GM23338 (cell line): ENCODE measurements around the gene AFF2. TPM values are rescaled to one million over a fixed set of nuclear protein-coding genes. Genes with fewer than 3 reads are reported as not detected.

ENCODE experiments used
- ATAC-seq: fragments of 200-7000 bp; cut with Tn5 transposase; 3 replicates; pipeline ENCODE4 v1.9.1; 2020
- DNase-seq: peaks from one replicate; pipeline ENCODE4 v3.0.0-alpha.2; 2015; ENCODE audit warnings: low spot score
- H2AFZ ChIP-seq: fragments of 200-600 bp; sonication (generic); 2 replicates; pipeline ENCODE4 v1.8.0; 2016; ENCODE audit warnings: antibody characterized with exemption, mild to moderate bottlenecking, moderate library complexity
- H3F3A ChIP-seq: fragments of 200-600 bp; sonication (generic); replicated peaks from 2 replicates; pipeline ENCODE4 v1.8.0; 2017; ENCODE audit warnings: antibody characterized with exemption, mixed run types, low read depth
- H3K27ac ChIP-seq: fragments of 200-600 bp; sonication (generic); 2 replicates; pipeline ENCODE4 v1.6.1; 2016; ENCODE audit warnings: low read depth
- H3K27me3 ChIP-seq: fragments of 200-600 bp; sonication (generic); 2 replicates; pipeline ENCODE4 v1.8.0; 2016; ENCODE audit warnings: mild to moderate bottlenecking, mixed run types, moderate library complexity; ENCODE audit not compliant: insufficient read depth
- H3K36me3 ChIP-seq: fragments of 200-600 bp; sonication (generic); 2 replicates; pipeline ENCODE4 v1.8.0; 2016; ENCODE audit warnings: mild to moderate bottlenecking; ENCODE audit not compliant: insufficient read depth
- H3K4me1 ChIP-seq: fragments of 200-600 bp; sonication (generic); 2 replicates; pipeline ENCODE4 v1.8.0; 2016; ENCODE audit warnings: mild to moderate bottlenecking, moderate library complexity; ENCODE audit not compliant: insufficient read depth
- H3K4me2 ChIP-seq: fragments of 200-600 bp; sonication (generic); 2 replicates; pipeline ENCODE4 v1.7.1; 2017; ENCODE audit warnings: mixed run types
- H3K4me3 ChIP-seq: fragments of 200-600 bp; sonication (generic); 2 replicates; pipeline ENCODE4 v1.6.1; 2016; ENCODE audit warnings: mixed run types
- H3K79me2 ChIP-seq: fragments of 200-600 bp; sonication (generic); replicated peaks from 2 replicates; pipeline ENCODE4 v1.8.0; 2017; ENCODE audit warnings: mild to moderate bottlenecking; ENCODE audit not compliant: insufficient read depth
- H3K9me2 ChIP-seq: fragments of 200-600 bp; sonication (generic); 2 replicates; pipeline ENCODE4 v1.8.0; 2017; ENCODE audit not compliant: insufficient read depth
- H4K20me1 ChIP-seq: fragments of 200-600 bp; sonication (generic); replicated peaks from 2 replicates; pipeline ENCODE4 v1.8.0; 2017; ENCODE audit warnings: mild to moderate bottlenecking; ENCODE audit not compliant: insufficient read depth
- H3K27ac Mint-ChIP-seq: 2 replicates; pipeline ENCODE4 v1.8.0; 2020; ENCODE audit warnings: inconsistent platforms, mild to moderate bottlenecking, moderate library complexity, mixed read lengths
- H3K27me3 Mint-ChIP-seq: 3 replicates; pipeline ENCODE4 v1.8.0; 2022; ENCODE audit warnings: low read depth, mild to moderate bottlenecking, moderate library complexity, mixed read lengths, inconsistent platforms; ENCODE audit not compliant: insufficient read depth, poor library complexity
- H3K36me3 Mint-ChIP-seq: 3 replicates; pipeline ENCODE4 v1.8.0; 2021; ENCODE audit warnings: low read depth, mild to moderate bottlenecking, inconsistent platforms, moderate library complexity, mixed read lengths
- H3K4me1 Mint-ChIP-seq: 3 replicates; pipeline ENCODE4 v1.8.0; 2020; ENCODE audit warnings: mild to moderate bottlenecking, inconsistent platforms, mixed read lengths
- H3K4me3 Mint-ChIP-seq: 3 replicates; pipeline ENCODE4 v1.8.0; 2021; ENCODE audit warnings: moderate library complexity, mild to moderate bottlenecking, inconsistent platforms, mixed read lengths
- H3K9me3 Mint-ChIP-seq: 3 replicates; pipeline ENCODE4 v1.8.0; 2020; ENCODE audit warnings: moderate library complexity, mild to moderate bottlenecking, inconsistent platforms, mixed read lengths
- EZH2phosphoT487 ChIP-seq: fragments of 200-600 bp; sonication (generic); IDR thresholded peaks from one replicate; pipeline ENCODE4 v1.8.1; 2018; ENCODE audit warnings: antibody characterized with exemption; ENCODE audit not compliant: unreplicated experiment
- JUNB ChIP-seq: IDR thresholded peaks from one replicate; pipeline ENCODE4 v1.6.1; 2016; ENCODE audit warnings: antibody characterized with exemption; ENCODE audit not compliant: unreplicated experiment
- STAT1 ChIP-seq: IDR thresholded peaks from one replicate; pipeline ENCODE4 v1.6.1; 2016; ENCODE audit warnings: antibody characterized with exemption; ENCODE audit not compliant: unreplicated experiment
- ZNF114 ChIP-seq: fragments of 250-450 bp; sonication (Bioruptor Pico); IDR thresholded peaks from 2 replicates; pipeline ENCODE4 v1.5.0; 2020; ENCODE audit warnings: mild to moderate bottlenecking, moderate library complexity
- ZNF331 ChIP-seq: fragments of 250-450 bp; sonication (Bioruptor Pico); IDR thresholded peaks from 2 replicates; pipeline ENCODE4 v1.5.0; 2020; ENCODE audit warnings: low read depth, mild to moderate bottlenecking, moderate library complexity
- ZNF462 ChIP-seq: fragments of 250-450 bp; sonication (Bioruptor Pico); IDR thresholded peaks from 2 replicates; pipeline ENCODE4 v1.5.0; 2020; ENCODE audit warnings: mild to moderate bottlenecking, moderate library complexity
- polyA plus RNA-seq: library from polyadenylated mRNA; unstranded; fragments of >200 nt; fragmentation: Nextera tagmentation; extraction: Ambion mirVana; gene quantifications from 2 replicates; pipeline ENCODE4 v1.2.1, GENCODE V29; 2016
- total RNA-seq: library from RNA; depleted of rRNA; stranded (reverse); fragments of >200 nt; shearing (Covaris generic); gene quantifications from 2 replicates; pipeline ENCODE4 v1.2.3, GENCODE V29; 2014
- TF ChIP-seq, protein P1 (sequence below): IDR thresholded peaks from 2 replicates; pipeline ENCODE4 v1.6.1; 2016; ENCODE audit warnings: antibody characterized with exemption

Gene AFF2
- total and polyA plus RNA-seq, 2 experiments from 2014 or later = 1.6 to 5.8 TPM

DNA sequence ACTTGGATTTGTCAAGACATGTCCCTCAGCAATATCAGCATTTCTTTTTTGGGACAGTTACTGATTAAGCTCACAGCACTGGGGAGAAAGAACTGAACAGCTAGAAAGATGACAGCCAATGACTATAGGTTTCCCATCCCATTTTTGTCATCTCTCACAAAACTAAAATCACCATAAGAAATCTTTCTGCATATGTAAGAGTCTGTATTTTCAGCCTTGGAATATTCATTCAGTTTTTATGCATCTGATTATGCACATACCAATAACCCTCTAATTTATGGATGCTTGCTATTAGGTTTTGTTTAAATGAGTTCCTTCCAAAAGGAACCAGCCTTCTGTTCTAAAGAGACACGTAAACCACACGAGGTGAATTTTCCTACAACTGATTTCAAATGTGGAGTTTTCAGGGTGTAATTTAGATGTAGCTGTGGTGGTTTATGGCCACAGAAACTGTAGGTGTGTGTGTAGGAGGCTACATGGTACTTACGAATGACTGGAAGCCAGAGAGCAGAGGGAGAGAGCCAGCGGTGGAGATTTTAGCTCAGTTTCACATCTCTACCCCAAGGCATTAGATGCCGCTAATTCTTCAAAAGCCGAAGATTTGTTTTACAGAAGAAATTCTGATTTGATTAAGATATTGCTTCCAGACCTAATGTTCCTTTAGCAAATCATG lies 55.3 kb downstream of the AFF2 start:
- Histone ChIP-seq H3K36me3 (no peaks in the 10 kb centered on the region), H3K4me2 (no peak overlapping the region), H3K27ac (no peak overlapping the region), H3F3A (no peaks in the 10 kb centered on the region), H3K79me2 (no peaks in the 10 kb centered on the region), H3K4me3 (no peak overlapping the region), H2AFZ (no peak overlapping the region), H4K20me1 (no peaks in the 10 kb centered on the region), H3K9me2 (no peaks in the 10 kb centered on the region), H3K4me1 (no peaks in the 10 kb centered on the region), H3K27me3 (no peaks in the 10 kb centered on the region)
- DNase-seq = no peak
- no peak overlapping the region; the same call in 1 of the 2 replicates for H3K27ac Mint-ChIP-seq
- ATAC-seq = no peak
- no peaks in the 10 kb centered on the region for H3K36me3 Mint-ChIP-seq
- H3K4me3 Mint-ChIP-seq = no peak overlapping the region
- peaks cover 13% of the 10 kb centered on the region; the same call in 1 of the 3 replicates for H3K4me1 Mint-ChIP-seq
- H3K27me3 Mint-ChIP-seq = no peaks in the 10 kb centered on the region
- H3K9me3 Mint-ChIP-seq = no peaks in the 10 kb centered on the region
- TF ChIP-seq STAT1 (no peak), EZH2phosphoT487 (no peak)

- no peak overlapping the region for H3K27ac Mint-ChIP-seq
Observed at GRCh38 chrX:148556498-148556897, 56.1 kb downstream of the AFF2 start.

More at GRCh38 chrX:148556498-148556897, 56.1 kb downstream of the AFF2 start:
- Mint-ChIP-seq H3K4me1 (peaks cover 13% of the 10 kb centered on the region; the same call in 1 of the 3 replicates), H3K4me3 (no peak overlapping the region), H3K27me3 (no peaks in the 10 kb centered on the region), H3K9me3 (no peaks in the 10 kb centered on the region), H3K36me3 (no peaks in the 10 kb centered on the region)
- Histone ChIP-seq H3K9me2 (no peaks in the 10 kb centered on the region), H3K79me2 (no peaks in the 10 kb centered on the region), H3K27me3 (no peaks in the 10 kb centered on the region), H3K36me3 (no peaks in the 10 kb centered on the region), H3K27ac (no peak overlapping the region), H3K4me1 (no peaks in the 10 kb centered on the region), H3K4me3 (no peak overlapping the region), H3F3A (no peaks in the 10 kb centered on the region), H3K4me2 (no peak overlapping the region), H2AFZ (no peak overlapping the region), H4K20me1 (no peaks in the 10 kb centered on the region)
- no peak for ATAC-seq
- DNase-seq = no peak
- TF ChIP-seq ZNF114 (CRISPR knock-in tag) (no peak), JUNB (no peak), ZNF462 (CRISPR knock-in tag) (no peak), ZNF331 (CRISPR knock-in tag) (no peak)
- TF ChIP-seq, protein P1, sequence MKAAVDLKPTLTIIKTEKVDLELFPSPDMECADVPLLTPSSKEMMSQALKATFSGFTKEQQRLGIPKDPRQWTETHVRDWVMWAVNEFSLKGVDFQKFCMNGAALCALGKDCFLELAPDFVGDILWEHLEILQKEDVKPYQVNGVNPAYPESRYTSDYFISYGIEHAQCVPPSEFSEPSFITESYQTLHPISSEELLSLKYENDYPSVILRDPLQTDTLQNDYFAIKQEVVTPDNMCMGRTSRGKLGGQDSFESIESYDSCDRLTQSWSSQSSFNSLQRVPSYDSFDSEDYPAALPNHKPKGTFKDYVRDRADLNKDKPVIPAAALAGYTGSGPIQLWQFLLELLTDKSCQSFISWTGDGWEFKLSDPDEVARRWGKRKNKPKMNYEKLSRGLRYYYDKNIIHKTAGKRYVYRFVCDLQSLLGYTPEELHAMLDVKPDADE = no peak
